PC-3 (cell line): ENCODE measurements around the gene TAF12.
"Not testable (repeated sequence)": the region's sequence is repeated elsewhere in the genome, so short reads cannot be mapped to it uniquely, and the experiment has no call there.

ENCODE experiments used
- EZH2 ChIP-seq: fragments of 300-600 bp; sonication (generic); IDR thresholded peaks from one replicate; pipeline ENCODE4 v1.6.1; 2017; ENCODE audit warnings: antibody characterized with exemption, mild to moderate bottlenecking, low read length; ENCODE audit not compliant: unreplicated experiment
- TF ChIP-seq, protein P1 (sequence below): fragments of 300-600 bp; sonication (generic); conservative IDR thresholded peaks from 2 replicates; pipeline ENCODE4 v1.5.1; 2017; ENCODE audit warnings: antibody characterized with exemption, low read depth, mild to moderate bottlenecking, low read length

DNA sequence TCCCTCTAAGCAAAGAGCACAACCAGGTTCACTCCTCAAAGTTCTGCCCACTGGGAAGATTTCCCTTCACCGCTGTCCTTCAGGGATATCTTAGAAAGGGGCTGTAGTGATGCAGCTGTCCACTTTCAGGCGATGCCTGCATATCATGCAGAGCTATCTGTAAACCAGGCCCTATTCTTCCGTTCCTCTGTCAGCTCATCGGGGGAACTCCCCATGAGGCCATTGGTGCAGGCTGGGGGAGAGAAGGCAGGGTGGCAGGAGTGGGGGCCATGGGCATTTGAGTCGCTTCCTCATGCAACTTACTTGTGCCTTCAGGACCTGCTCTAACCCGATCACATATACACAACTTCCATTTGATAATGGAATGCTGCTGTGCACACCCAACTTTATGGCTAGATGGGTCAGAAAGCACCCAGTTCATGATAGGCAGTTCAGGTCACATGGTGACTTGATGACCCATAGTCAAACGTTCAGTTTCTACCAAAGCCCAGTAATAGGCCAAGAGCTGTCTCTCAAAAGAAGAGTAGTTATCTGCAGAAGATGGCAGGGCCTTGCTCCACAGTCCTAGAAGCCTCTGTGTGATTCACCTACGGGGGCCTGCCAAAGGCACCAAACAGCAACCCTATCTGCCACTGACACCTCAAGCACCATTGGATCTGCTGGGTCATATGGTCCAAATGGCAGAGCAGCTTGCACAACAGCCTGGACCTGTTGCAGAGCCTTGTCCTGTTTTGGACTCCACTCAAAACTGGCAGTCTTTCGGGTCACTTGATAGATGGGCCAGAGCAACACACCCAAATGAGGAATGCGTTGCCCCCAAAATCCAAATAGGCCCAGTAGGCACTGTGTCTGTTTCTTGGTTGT lies 12.8 kb upstream of the TAF12 start:
- TF ChIP-seq, protein P1, sequence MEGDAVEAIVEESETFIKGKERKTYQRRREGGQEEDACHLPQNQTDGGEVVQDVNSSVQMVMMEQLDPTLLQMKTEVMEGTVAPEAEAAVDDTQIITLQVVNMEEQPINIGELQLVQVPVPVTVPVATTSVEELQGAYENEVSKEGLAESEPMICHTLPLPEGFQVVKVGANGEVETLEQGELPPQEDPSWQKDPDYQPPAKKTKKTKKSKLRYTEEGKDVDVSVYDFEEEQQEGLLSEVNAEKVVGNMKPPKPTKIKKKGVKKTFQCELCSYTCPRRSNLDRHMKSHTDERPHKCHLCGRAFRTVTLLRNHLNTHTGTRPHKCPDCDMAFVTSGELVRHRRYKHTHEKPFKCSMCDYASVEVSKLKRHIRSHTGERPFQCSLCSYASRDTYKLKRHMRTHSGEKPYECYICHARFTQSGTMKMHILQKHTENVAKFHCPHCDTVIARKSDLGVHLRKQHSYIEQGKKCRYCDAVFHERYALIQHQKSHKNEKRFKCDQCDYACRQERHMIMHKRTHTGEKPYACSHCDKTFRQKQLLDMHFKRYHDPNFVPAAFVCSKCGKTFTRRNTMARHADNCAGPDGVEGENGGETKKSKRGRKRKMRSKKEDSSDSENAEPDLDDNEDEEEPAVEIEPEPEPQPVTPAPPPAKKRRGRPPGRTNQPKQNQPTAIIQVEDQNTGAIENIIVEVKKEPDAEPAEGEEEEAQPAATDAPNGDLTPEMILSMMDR, result not testable (repeated sequence)
- not testable (repeated sequence) for TF ChIP-seq EZH2
